Left lung (tissue), 10 donors: ENCODE measurements around the gene CTDSP2. TPM values are rescaled to one million over a fixed set of nuclear protein-coding genes. Genes with fewer than 3 reads are reported as not detected.

Experiments
- ATAC-seq: fragments of 200-7000 bp; cut with Tn5 transposase; one replicate; pipeline ENCODE4 v1.9.1; 2020; ENCODE audit warnings: moderate library complexity
- DNase-seq, 4 donors: peaks; one replicate each; pipeline ENCODE4 v3.0.0-alpha.2; 2013 to 2020
- H3K27ac ChIP-seq, 2 donors: fragments of 200-600 bp; sonication (generic) in 1 of 2; one replicate each; pipeline versions ENCODE4 v1.5.0 to v1.8.0; 2020 to 2021
- H3K27me3 ChIP-seq, 2 donors: fragments of 200-600 bp; sonication (generic) in 1 of 2; one replicate each; pipeline versions ENCODE4 v1.5.0 to v1.8.0; 2020 to 2021
- H3K36me3 ChIP-seq, 2 donors: fragments of 200-600 bp; sonication (generic) in 1 of 2; one replicate each; pipeline versions ENCODE4 v1.5.0 to v1.8.0; 2020 to 2021
- H3K4me1 ChIP-seq, 2 donors: fragments of 200-600 bp; one replicate each; pipeline ENCODE4 v1.8.0; 2021
- H3K4me3 ChIP-seq, 2 donors: fragments of 200-600 bp; sonication (generic) in 1 of 2; one replicate each; pipeline versions ENCODE4 v1.5.0 to v1.8.0; 2020 to 2021; ENCODE audit warnings: mild to moderate bottlenecking in 1 of 2
- H3K9me3 ChIP-seq, 2 donors: fragments of 200-600 bp; sonication (generic) in 1 of 2; one replicate each; pipeline versions ENCODE4 v1.5.0 to v1.8.0; 2020 to 2021
- intact Hi-C, 2 donors: fragments of 100-400 bp; cut with DNase I; formaldehyde crosslinking; loops; one replicate each; pipeline versions ENCODE4 v1.11.2 to v1.14.2; 2022
- polyA plus RNA-seq, 6 donors: library from polyadenylated mRNA; unstranded; fragments of 120-200 nt; gene quantifications; one replicate each; pipeline ENCODE4 v1.2.1, GENCODE V29; 2013; ENCODE audit not compliant: insufficient read length in 6 of 6
- total RNA-seq, 2 donors: library from RNA; stranded (reverse); fragmentation: NEBNext Ultra II Directional; extraction: Animal tissue kit (Norgen Biotek cat#: 25700); gene quantifications; one replicate each; pipeline ENCODE4 v1.2.1, GENCODE V29; 2021
- TF ChIP-seq, protein P1 (sequence below), 2 donors: fragments of 200-600 bp; sonication (generic) in 1 of 2; IDR thresholded peaks; one replicate each; pipeline versions ENCODE4 v1.5.0 to v1.8.0; 2021; ENCODE audit warnings: antibody characterized with exemption in 2 of 2
- donor health status: DM: no; HTN: yes; CAD: no.
- donor health status: DM: no; HTN: no; CAD: no.

The CTDSP2 gene
- total and polyA plus RNA-seq, 8 donors = 179 to 321 (median 283) TPM

GRCh38 chr12:57846285-57846576 lies 298 bp downstream of the CTDSP2 start:
- intact Hi-C loops = no loop called here
- H3K4me1 ChIP-seq = peaks cover 31 to 45% of the 10 kb centered on the region in 2 donors
- ATAC-seq = peak; percentile 17
- peak overlapping the region; percentile 93 to 100 for H3K4me3 ChIP-seq
- no peaks in the 10 kb centered on the region for H3K27me3 ChIP-seq
- H3K36me3 ChIP-seq = no peaks in the 10 kb centered on the region
- TF ChIP-seq, protein P1, sequence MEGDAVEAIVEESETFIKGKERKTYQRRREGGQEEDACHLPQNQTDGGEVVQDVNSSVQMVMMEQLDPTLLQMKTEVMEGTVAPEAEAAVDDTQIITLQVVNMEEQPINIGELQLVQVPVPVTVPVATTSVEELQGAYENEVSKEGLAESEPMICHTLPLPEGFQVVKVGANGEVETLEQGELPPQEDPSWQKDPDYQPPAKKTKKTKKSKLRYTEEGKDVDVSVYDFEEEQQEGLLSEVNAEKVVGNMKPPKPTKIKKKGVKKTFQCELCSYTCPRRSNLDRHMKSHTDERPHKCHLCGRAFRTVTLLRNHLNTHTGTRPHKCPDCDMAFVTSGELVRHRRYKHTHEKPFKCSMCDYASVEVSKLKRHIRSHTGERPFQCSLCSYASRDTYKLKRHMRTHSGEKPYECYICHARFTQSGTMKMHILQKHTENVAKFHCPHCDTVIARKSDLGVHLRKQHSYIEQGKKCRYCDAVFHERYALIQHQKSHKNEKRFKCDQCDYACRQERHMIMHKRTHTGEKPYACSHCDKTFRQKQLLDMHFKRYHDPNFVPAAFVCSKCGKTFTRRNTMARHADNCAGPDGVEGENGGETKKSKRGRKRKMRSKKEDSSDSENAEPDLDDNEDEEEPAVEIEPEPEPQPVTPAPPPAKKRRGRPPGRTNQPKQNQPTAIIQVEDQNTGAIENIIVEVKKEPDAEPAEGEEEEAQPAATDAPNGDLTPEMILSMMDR (IDR thresholded peaks at IDR 0.05) = no peak
- no peak for DNase-seq
- no peaks in the 10 kb centered on the region for H3K9me3 ChIP-seq
- H3K27ac ChIP-seq = peak overlapping the region; percentile 95 to 99

DNA sequence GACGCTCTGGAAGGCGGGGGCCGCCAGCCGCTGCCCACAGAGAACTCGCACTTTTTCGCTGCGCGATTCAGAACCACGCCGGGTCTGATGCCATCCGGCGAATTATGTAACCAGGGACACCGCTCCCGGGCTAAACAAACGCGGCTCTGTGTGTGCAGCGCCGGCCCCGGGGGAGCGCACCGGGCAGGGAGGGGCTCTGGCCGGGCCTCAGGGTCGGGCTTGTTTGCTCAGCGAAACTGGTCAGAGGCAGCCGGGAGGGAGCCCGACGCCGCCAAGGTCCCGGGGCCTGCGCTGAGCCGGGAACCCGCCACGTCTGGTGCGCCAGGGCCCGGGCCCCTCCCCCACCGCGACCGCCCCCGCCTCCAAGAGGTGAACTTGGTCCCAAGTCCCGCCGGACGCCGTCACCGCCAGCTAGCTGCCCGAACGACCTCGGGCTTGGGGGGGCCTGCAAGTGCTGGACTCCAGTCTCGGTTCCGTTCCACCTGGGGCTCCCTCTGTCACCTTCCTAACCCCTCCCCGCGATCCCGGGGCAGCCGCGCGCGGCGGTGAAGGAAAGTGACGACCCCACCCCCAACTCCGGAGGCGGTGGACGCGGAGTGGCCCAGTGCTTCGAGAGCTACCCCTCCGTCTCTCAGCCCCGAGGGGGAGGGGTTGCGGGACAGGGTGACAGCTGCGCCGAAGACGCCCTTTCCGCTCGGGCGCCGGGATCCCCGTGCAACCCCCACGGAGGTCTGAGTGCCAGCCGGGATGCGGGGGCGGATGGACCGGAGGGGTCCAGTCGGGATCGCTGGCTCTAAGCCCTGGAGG lies 848 bp downstream of the CTDSP2 start:
- H3K4me3 ChIP-seq = peak overlapping the region; percentile 93 to 100
- peak; percentile 53 for ATAC-seq
- peak overlapping the region; percentile 95 to 99 for H3K27ac ChIP-seq
- H3K27me3 ChIP-seq = no peaks in the 10 kb centered on the region
- H3K9me3 ChIP-seq = no peaks in the 10 kb centered on the region
- intact Hi-C loops = no loop called here
- no peaks in the 10 kb centered on the region for H3K36me3 ChIP-seq
- peak in 3 of 4 donors; percentile 56 to 93 (median 80) for DNase-seq
- peaks cover 36 to 45% of the 10 kb centered on the region in 2 donors for H3K4me1 ChIP-seq
- TF ChIP-seq, protein P1 (IDR thresholded peaks at IDR 0.05) = no peak

DNA sequence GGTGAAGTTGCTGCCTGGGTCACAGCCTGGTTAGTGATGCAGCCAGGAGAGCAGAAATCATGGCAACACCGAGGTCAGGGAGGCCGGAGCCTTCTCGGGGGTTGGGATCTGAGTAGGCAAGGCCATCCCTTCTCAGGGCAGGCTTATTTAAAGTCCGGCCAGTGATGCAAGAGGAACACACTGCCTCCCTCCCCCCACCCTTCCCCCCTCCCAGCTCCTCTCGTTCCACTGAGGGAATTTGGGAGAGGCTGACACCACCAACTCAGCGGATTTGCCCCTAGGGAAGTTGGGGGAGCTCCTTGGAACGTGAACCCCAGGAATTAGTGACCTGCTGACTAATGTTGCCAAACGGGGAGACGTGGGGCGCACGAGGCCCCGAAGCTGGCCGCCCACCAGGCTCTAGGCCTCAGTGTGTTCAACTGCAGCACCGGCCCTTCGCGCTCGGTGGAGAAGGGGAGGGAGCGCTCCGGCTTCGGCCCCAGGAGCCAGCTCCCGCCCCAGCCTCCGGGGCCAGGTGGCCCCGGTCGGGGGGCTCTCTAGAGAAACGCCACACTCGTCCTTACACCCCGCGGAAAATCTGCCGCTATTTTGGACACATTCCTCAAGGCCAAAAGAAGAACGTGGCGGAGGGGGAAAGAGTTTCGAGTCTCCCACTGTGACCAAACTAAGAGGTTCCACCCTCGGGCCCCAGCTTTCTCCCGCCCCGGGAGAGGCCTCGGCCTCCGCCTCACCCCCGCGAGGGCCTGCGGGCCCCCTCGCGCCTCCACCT lies 1.6 kb downstream of the CTDSP2 start:
- Histone ChIP-seq H3K9me3 (no peaks in the 10 kb centered on the region), H3K27ac (peak overlapping the region; percentile 95 to 99), H3K36me3 (no peaks in the 10 kb centered on the region), H3K27me3 (no peaks in the 10 kb centered on the region), H3K4me3 (peak overlapping the region; percentile 93 to 100), H3K4me1 (peaks cover 44 to 50% of the 10 kb centered on the region in 2 donors)
- TF ChIP-seq, protein P1 (IDR thresholded peaks at IDR 0.05) = no peak
- DNase-seq (peak in 3 of 4 donors; percentile 50 to 85 (median 74)), ATAC-seq (peak; percentile 38)
- intact Hi-C loops = no loop called here

DNA sequence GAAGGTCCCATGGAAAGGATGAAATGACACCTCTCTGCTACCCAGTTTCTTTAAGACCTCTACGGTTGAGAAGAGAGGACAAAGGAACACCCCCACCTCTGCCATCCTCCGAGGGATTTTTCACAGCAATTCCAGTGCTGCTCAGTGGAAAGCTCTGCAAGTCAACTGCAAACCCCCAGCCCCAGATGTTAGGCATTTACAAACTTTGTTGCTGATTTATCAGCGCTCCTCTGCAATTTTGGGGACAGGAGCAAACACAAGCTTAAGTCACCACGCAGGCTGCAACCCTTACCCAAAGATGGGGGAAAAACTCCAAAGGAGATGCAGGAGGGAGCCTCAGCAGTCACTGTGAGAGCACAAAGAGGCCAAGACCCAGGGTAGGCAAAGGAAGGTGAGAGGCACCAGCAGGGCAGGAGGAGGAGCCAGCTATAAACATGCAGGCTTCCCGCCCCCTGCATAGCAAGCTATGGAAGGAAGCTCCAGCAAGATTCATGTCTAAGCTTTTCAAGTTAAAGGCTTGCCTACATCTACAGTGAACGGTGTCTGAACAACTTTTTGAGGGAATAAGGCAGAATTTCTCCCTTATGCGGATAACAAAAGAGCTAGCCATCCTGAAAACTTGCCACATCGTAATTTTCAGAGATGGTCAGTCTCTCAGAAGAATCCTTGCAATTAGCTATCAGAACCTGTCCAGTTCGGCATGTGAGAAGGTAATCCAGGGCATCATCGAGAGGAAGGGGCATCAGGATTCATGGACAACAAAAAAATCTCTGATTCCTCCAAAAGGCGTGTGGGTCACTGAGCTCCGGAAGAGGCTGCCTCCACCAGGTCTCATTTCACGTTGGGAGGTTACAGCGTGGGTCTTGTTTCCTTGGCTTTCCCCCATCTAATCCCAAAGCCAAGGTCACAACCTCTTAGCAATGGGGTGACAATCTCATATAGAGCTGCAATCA lies 3.9 kb downstream of the CTDSP2 start:
- intact Hi-C loops = no loop called here
- no peaks in the 10 kb centered on the region for H3K9me3 ChIP-seq
- DNase-seq = no peak
- no peaks in the 10 kb centered on the region for H3K27me3 ChIP-seq
- H3K4me3 ChIP-seq = peak overlapping the region; percentile 2 to 100
- no peaks in the 10 kb centered on the region for H3K36me3 ChIP-seq
- no peak for ATAC-seq
- peaks cover 65 to 73% of the 10 kb centered on the region in 2 donors for H3K4me1 ChIP-seq
- TF ChIP-seq, protein P1 (IDR thresholded peaks at IDR 0.05) = no peak
- H3K27ac ChIP-seq = peak overlapping the region; percentile 95 to 99
